ENCODE data around the gene CNP. TPM values are rescaled to one million over a fixed set of nuclear protein-coding genes. Genes with fewer than 3 reads are reported as not detected.

Gene CNP
- total RNA-seq, 4 donors from 2014 or later, result 41.8 to 65.2 (median 53.8) TPM

DNA sequence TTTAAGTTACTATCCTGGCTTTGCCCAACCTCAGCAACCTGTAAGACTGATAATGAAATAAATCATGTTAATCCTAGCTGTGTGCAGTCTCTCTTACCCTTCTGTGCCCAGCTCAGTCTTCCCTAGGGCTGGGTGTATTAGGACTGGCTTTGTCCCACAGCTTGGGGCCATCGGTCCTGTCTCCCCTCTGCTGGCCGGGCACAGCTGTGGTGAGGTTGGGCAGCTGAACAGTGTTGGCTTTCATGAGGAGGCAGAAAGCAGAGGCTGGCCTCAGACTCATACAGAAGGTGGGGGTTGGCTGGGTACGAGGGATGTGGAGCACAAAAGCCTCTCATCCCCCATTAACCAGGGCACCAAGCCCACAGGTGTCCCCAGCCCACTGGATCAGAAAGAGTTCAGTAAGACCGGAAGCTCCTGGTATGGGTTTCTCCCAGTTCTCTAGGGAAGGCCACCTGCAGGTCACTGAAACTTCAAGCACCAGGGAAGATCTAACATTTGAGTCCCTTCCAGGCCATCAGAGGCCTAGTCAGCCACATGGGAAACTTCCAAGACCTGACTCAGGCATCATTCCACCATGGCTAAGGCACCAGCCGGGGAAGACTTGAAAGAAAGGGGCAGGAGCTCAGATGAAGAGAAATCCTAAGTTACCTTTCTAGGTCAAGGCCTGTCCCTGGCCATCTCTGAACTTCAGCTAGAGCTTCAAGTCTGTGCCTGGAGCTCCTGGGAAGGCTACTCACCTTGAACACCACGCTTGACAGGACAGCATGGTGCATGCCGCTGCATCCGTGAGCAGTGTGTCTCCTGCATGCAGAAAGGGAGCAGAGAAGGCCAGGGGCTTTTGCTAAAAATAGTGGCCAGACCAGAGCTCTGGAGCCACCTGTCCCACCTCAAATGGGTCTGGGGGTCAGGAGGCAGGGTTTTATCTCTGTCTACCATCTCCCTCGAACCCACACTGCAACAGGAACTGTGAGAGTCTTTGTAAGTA is 8.8 kb downstream of the CNP start:
- no peak for DNase-seq
- Histone ChIP-seq H3K9me3 (no peaks in the 10 kb centered on the region), H3K36me3 (peaks cover 59 to 65% of the 10 kb centered on the region in 2 donors), H3K4me3 (replicated peaks in 1 of 3) (no peak overlapping the region), H3K27ac (no peak overlapping the region), H3K27me3 (no peaks in the 10 kb centered on the region), H3K4me1 (peaks cover 0 to 20% of the 10 kb centered on the region in 2 donors)
- intact Hi-C loops (cut with DNase I), result no loop called here
- no peak for TF ChIP-seq POLR2A (IDR thresholded peaks at IDR 0.05)
- TF ChIP-seq, protein P1, sequence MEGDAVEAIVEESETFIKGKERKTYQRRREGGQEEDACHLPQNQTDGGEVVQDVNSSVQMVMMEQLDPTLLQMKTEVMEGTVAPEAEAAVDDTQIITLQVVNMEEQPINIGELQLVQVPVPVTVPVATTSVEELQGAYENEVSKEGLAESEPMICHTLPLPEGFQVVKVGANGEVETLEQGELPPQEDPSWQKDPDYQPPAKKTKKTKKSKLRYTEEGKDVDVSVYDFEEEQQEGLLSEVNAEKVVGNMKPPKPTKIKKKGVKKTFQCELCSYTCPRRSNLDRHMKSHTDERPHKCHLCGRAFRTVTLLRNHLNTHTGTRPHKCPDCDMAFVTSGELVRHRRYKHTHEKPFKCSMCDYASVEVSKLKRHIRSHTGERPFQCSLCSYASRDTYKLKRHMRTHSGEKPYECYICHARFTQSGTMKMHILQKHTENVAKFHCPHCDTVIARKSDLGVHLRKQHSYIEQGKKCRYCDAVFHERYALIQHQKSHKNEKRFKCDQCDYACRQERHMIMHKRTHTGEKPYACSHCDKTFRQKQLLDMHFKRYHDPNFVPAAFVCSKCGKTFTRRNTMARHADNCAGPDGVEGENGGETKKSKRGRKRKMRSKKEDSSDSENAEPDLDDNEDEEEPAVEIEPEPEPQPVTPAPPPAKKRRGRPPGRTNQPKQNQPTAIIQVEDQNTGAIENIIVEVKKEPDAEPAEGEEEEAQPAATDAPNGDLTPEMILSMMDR (IDR thresholded peaks at IDR 0.05), result no peak
- WGBS, 2 donors, result 85 to 86% methylated on average over 6 to 7 of the region's 9 CpGs

DNA sequence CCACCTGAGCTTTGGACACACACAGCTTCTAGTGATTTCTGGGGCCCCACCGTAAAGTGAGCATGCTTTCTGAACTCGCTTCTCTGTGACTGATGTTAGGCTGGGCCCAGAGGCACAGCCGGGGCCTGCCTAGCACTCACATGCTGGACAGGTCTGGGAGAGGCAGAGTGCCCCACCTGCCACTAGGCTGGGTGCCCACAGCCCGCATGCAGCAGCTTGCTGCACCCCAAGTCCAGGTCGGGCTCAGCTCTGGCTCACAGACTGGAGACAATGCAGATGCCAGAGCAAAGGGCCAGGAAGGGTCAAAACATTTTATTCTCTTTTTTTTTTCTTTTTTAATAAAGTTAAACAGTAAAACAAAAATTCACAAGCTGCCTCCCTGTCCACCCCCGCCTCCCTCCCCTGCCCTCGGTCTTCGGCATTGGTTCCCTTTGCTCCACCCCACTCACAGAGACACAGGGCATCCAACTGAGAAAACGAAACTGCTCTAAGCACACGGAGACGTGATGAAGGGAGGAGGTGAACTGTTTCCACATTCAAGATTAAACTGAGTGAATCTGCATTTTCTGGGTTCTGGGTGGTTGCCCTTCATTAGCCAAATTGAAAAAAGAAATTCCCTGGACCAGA is 9.7 kb downstream of the CNP start:
- peak; percentile 37 to 44 for DNase-seq
- Histone ChIP-seq H3K27me3 (no peaks in the 10 kb centered on the region), H3K9me3 (no peaks in the 10 kb centered on the region), H3K4me3 (replicated peaks in 1 of 3) (no peak overlapping the region), H3K4me1 (peaks cover 0 to 14% of the 10 kb centered on the region in 2 donors), H3K36me3 (peaks cover 67 to 73% of the 10 kb centered on the region in 2 donors), H3K27ac (peak overlapping the region in 1 of 3 donors; percentile 10)
- WGBS, 2 donors, result 74 to 75% methylated on average over 9 to 11 of the region's 11 CpGs
- intact Hi-C loops (cut with DNase I), result no loop called here
- no peak for TF ChIP-seq POLR2A (IDR thresholded peaks at IDR 0.05)
- TF ChIP-seq, protein P1 (IDR thresholded peaks at IDR 0.05), result no peak

DNA sequence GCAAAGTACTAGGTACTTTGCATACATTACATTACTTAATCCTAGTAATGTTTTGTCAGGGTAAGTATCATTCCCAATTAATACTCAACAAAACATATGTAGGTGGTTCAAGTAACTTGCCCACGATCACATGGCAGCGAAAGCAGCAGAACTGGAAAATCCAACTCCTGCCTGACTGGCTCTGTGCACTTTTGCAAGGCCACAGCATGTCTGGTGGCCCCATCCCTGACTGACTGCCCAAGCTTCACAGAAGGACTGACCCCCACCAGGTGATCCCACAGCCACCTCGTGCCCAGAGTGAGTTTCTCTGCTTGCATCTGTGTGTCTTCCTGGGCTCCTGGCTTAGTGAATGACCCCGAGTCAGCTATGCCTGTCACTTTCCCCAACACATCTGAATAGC is 11.4 kb downstream of the CNP start:
- DNase-seq, result peak; percentile 65 to 78
- H3K27me3 ChIP-seq, result no peaks in the 10 kb centered on the region
- WGBS, 2 donors, result 63 to 65% methylated on average over 4 of the region's 4 CpGs
- H3K36me3 ChIP-seq, result peaks cover 75 to 83% of the 10 kb centered on the region in 2 donors
- H3K4me3 ChIP-seq (replicated peaks in 1 of 3), result no peak overlapping the region
- peaks cover 0 to 14% of the 10 kb centered on the region in 2 donors for H3K4me1 ChIP-seq
- intact Hi-C loops (cut with DNase I), result no loop called here
- no peaks in the 10 kb centered on the region for H3K9me3 ChIP-seq
- TF ChIP-seq, protein P1 (IDR thresholded peaks at IDR 0.05), result no peak
- no peak for TF ChIP-seq POLR2A (IDR thresholded peaks at IDR 0.05)
- no peak overlapping the region for H3K27ac ChIP-seq

DNA sequence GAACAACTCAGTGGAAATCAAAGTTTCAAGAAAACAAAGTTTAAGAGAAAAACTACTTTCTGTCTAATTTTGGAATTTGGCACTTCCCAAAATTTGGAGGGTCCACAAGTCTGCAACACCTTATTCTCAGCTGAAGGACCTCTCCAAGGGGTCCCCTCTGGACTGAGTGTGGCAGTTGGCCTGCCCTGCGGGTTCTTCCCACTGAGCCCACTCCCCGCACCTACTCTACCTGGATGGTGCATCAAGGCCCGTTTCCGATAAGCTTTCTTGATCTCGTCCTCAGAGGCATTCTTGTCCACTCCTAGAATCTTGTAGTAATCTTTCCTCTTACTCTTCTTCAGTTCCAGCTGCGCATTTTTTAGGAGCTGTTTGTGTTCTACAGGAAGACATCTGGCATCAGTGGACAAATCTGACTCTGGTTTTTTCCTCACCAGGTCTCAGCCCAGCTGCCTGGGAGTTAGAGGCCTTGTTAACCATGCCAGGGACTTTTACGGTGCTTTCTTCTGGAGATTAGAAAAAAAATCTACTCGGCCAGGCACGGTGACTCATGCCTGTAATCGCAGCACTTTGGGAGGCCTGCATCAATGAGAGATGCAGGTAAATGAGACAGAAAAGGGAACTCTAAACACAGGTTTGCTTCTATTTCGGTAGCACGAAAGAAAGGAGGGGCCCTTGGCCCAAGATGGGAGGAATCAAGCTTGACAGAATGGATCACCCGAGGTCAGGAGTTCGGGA is 15.6 kb downstream of the CNP start:
- Histone ChIP-seq H3K27me3 (no peaks in the 10 kb centered on the region), H3K4me3 (replicated peaks in 1 of 3) (no peak overlapping the region), H3K9me3 (no peaks in the 10 kb centered on the region), H3K27ac (no peak overlapping the region), H3K36me3 (peaks cover 62 to 74% of the 10 kb centered on the region in 2 donors), H3K4me1 (peaks cover 0 to 4% of the 10 kb centered on the region in 2 donors)
- intact Hi-C loops (cut with DNase I), result no loop called here
- TF ChIP-seq, protein P1 (IDR thresholded peaks at IDR 0.05), result no peak
- no peak for TF ChIP-seq POLR2A (IDR thresholded peaks at IDR 0.05)
- WGBS, 2 donors, result 78 to 86% methylated on average over 14 of the region's 14 CpGs
- DNase-seq, result no peak

Data from thyroid gland (tissue), 4 donors.